M059J (cell line): ENCODE data around the gene LRRIQ1. TPM values are rescaled to one million over a fixed set of nuclear protein-coding genes. Genes with fewer than 3 reads are reported as not detected.
"Not testable (repeated sequence)": the region's sequence is repeated elsewhere in the genome, so short reads cannot be mapped to it uniquely, and the experiment has no call there.

Experiments
- DNase-seq: peaks from one replicate; pipeline ENCODE4 v3.0.0-alpha.2; 2012; ENCODE audit warnings: low read depth
- total RNA-seq: library from RNA; depleted of rRNA; stranded (reverse); fragments of >200 nt; shearing (Covaris generic); gene quantifications from 2 replicates; pipeline ENCODE4 v1.2.3, GENCODE V29; 2014

The LRRIQ1 gene
- total RNA-seq, 1 experiment from 2014 or later, result not detected

- DNase-seq, result no peak
Measured at GRCh38 chr12:85186236-85186635, 150.1 kb downstream of the LRRIQ1 start.

- no peak for DNase-seq
Measured at GRCh38 chr12:85188619-85189018, 152.5 kb downstream of the LRRIQ1 start.

- no peak for DNase-seq
Measured at GRCh38 chr12:85190728-85191127, 154.6 kb downstream of the LRRIQ1 start.

GRCh38 chr12:85203809-85204208 is 167.7 kb downstream of the LRRIQ1 start:
- not testable (repeated sequence) for DNase-seq

- DNase-seq, result no peak
Measured at GRCh38 chr12:85206543-85206942, 170.4 kb downstream of the LRRIQ1 start.

- DNase-seq, result not testable (repeated sequence)
Measured at GRCh38 chr12:85224339-85224738, 188.2 kb downstream of the LRRIQ1 start.

GRCh38 chr12:85225501-85225900 is 189.3 kb downstream of the LRRIQ1 start:
- no peak for DNase-seq

- no peak for DNase-seq
Measured at GRCh38 chr12:85237327-85237726, 201.2 kb downstream of the LRRIQ1 start.

- DNase-seq, result no peak
Measured at GRCh38 chr12:85244561-85244960, 208.4 kb downstream of the LRRIQ1 start.

- peak; percentile 0 for DNase-seq
Measured at GRCh38 chr12:85253853-85254252, 217.7 kb downstream of the LRRIQ1 start.

GRCh38 chr12:85257671-85258070 is 221.5 kb downstream of the LRRIQ1 start:
- DNase-seq, result no peak

GRCh38 chr12:85260447-85260846 is 224.3 kb downstream of the LRRIQ1 start:
- no peak for DNase-seq

GRCh38 chr12:85260896-85261295 is 224.7 kb downstream of the LRRIQ1 start:
- DNase-seq, result no peak

- no peak for DNase-seq
Measured at GRCh38 chr12:85266356-85266755, 230.2 kb downstream of the LRRIQ1 start.

- no peak for DNase-seq
Measured at GRCh38 chr12:85273381-85274314, 237.5 kb downstream of the LRRIQ1 start.

- no peak for DNase-seq
Measured at GRCh38 chr12:85274315-85274651, 238.1 kb downstream of the LRRIQ1 start.

GRCh38 chr12:85275374-85275773 is 239.2 kb downstream of the LRRIQ1 start:
- no peak for DNase-seq

GRCh38 chr12:85277191-85277590 is 241.0 kb downstream of the LRRIQ1 start:
- no peak for DNase-seq

- DNase-seq, result no peak
Measured at GRCh38 chr12:85277900-85278597, 241.9 kb downstream of the LRRIQ1 start.

GRCh38 chr12:85278598-85279448 is 242.7 kb downstream of the LRRIQ1 start:
- DNase-seq, result no peak

GRCh38 chr12:85279449-85280164 is 243.5 kb downstream of the LRRIQ1 start:
- DNase-seq, result no peak
